GM18951 (cell line): ENCODE results near the gene SLC25A24.

ENCODE experiments used
- POLR2A ChIP-seq: IDR thresholded peaks from 4 replicates; pipeline ENCODE4 v1.6.1; 2011; ENCODE audit warnings: mild to moderate bottlenecking; ENCODE audit not compliant: insufficient read length, insufficient read depth; ENCODE audit errors: extremely low read depth
- in situ Hi-C: fragments of 300-500 bp; cut with MboI; formaldehyde crosslinking; loops from one replicate; pipeline ENCODE4 v1.12.0; 2022; ENCODE audit warnings: low sequenced_read_pairs, mixed read lengths, inconsistent platforms; ENCODE audit not compliant: unreplicated experiment

The SLC25A24 gene

GRCh38 chr1:108084866-108085477 lies 115.2 kb downstream of the SLC25A24 start:
- in situ Hi-C loops = no loop called here
- no peak for TF ChIP-seq POLR2A
